Activated CD8-positive, alpha-beta memory T cell treated with anti-CD3 and anti-CD28 coated beads for 24 hours (primary cell): ENCODE data around the gene EGFL8.
A peak's percentile ranks its signal among the peaks of the same experiment; 100 is the strongest.
"Not testable (repeated sequence)": the region's sequence is repeated elsewhere in the genome, so short reads cannot be mapped to it uniquely, and the experiment has no call there.

Source experiments
- DNase-seq: peaks from one replicate; pipeline ENCODE4 v3.0.0-alpha.2; 2020

EGFL8 gene

DNA sequence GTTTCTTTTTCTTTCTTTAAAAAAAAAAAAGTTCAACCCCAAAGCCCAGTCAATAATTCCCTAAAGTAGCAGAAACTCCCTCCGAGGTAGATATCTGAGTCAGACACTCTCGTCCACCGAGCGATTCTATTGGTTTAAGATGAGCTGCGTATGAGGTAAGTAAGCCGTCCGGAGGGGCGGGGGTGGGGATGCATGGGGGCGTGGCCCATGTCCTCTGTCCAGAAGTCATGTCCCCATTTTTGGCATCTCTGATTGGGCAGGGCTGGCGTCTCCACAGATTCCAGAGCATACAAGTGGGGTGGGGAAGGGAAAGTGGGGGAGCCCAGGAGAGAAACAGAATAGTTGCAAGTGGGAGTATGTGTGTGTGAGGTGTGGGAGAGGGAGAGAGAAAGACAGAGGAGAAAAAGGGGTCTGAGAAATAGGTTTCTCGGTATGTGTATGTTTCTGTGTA lies 21.3 kb downstream of the EGFL8 start:
- peak; percentile 71 for DNase-seq

DNA sequence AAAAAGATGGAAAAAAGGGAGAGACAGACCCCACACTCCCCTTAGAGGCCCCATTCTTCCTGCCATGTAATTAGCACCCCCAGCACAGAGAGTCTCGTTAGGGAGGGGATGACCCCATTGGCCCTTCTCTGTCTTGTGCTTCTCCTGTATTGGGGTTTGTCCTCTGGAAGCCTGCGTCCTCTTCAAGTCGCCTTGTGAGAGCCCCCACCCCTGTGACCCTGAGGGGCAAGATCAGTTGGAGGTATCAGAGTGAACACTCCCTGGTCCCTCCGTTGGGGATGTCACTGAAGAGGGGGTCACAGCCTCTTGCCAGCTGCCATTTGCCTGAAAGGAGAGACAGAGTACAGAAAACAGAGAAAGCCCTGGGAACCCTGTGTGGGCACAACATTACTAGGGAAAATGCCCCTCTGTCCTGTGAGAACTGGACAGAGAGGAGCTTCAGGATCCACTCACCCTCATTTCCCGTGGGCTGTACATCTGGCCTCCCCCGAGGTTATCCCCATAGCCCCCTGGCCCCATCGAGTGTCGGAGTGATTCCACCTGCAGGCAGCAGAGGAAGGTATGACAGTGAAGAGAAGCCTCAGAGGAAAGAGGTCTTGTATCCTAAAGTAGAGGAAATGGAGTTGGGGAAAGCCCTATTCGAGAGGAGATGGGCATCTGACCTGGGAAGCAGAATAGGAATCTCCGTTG lies 21.9 kb downstream of the EGFL8 start:
- DNase-seq: not testable (repeated sequence)

DNA sequence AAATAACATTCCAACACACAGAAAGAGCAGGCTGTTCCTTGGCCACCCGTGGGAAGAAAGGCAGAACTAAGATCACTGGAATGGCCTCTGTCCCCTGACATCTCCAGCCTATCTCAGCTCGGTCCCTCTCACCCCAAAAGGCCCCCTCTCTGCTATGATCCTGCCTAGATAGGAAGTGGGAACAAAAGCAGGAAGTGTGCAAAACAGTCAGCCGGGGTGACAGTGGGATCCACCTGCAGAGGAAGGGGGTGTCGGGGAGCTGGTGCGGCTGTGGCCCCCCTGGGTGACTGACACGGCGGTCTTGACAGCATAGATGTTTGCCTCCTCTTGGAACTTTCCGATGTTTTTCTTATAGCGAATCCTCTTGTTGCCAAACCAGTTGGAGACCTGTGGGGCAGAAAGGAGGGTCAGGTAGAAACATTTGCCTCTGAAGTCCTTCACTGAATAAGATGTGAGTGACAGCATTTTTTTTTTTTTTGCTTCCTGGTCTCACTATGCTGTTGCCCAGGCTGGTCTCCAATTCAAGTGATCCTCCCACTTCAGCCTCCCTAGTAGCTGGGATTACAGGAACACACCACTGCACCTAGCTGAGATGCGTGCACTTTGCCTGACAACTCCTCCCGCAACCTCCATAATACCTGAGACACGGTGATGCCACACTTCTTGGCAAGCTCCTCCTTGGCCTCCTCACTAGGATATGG lies 22.8 kb downstream of the EGFL8 start:
- DNase-seq: no peak

DNA sequence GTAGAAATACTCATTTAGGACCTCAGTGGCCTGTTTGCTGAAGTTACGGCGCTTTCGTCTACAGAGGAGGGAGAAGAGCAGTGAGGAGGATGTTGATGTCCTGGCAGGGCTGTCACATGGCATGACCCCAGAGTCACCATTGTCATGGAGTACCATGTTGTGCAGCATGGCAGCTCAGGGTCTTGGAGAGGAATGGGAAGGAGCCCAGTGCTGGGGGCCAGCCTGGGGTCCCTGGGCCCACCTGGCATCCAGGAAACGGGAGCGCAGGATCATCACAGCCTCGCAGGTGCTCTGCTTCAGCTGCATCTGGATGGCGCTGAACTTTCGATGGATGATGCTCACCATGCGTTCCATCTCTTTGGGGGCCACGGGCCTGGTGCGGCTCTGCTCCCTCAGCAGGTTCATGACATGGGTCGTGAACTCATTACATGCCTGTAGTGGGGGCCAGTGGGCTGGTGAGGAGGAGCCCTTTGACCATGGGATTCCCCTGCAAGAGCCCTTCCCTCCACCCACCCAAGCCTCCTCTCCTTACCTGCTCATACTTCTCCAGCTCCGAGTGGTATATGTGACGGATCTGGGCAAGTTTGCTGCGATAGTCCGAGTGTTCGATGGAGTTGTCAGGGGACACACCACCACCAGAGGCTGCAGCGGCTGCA lies 23.5 kb downstream of the EGFL8 start:
- DNase-seq: not testable (repeated sequence)

GRCh38 chr6:32188381-32189068 lies 24.1 kb downstream of the EGFL8 start:
- no peak for DNase-seq

GRCh38 chr6:32189069-32189741 lies 24.8 kb downstream of the EGFL8 start:
- DNase-seq: no peak

DNA sequence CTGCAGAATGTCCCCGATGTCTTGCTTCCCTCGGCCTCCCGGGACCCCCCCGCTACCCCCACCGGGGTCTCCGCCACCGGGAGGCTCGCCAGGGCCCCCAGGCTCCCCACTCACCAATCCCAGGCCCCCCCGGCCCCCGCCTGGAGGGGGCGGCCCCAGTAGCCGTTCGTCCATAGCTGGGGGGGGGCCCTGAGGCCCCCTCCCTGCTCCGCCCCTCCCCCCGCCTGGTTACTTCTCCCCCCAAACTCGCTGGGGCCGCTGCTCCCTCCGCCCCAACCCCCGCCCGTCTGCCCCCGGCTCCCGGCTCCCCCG lies 25.3 kb downstream of the EGFL8 start:
- DNase-seq: no peak

- DNase-seq: peak; percentile 87
These were observed 25.9 kb downstream of the EGFL8 start, which contains the start of gene PBX2 for GRCh38 chr6:32190054-32190851. TSS of gene PBX2 (minus strand) at chr6:32190202. CDS start at chr6:32189915, 287 bp downstream.

- no peak for DNase-seq
These were observed 26.7 kb downstream of the EGFL8 start for GRCh38 chr6:32190911-32191677.

- peak; percentile 59 for DNase-seq
These were observed 27.6 kb downstream of the EGFL8 start for GRCh38 chr6:32191696-32192607.

- peak; percentile 75 for DNase-seq
These were observed 28.2 kb downstream of the EGFL8 start, which contains the start of gene GPSM3 for GRCh38 chr6:32192608-32193039. TSS of gene GPSM3 (minus strand) at chr6:32192643. CDS start at chr6:32192513, 130 bp downstream.

DNA sequence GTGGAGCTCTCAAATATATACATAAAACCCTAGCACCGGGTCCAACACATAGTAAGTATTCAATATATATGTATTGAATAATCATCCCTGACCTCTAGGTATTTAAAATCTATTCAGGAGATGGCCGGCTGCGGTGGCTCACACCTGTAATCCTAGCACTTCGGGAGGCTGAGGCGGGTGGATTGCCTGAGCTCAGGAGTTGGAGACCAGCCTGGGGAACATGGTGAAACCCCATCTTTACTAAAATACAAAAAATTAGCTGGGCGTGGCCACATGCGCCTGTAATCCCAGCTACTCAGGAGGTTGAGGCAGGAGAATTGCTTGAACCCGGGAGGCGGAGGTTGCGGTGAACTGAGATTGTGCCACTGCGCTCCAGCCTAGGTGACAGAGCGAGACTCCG lies 28.7 kb downstream of the EGFL8 start:
- DNase-seq: not testable (repeated sequence)

DNA sequence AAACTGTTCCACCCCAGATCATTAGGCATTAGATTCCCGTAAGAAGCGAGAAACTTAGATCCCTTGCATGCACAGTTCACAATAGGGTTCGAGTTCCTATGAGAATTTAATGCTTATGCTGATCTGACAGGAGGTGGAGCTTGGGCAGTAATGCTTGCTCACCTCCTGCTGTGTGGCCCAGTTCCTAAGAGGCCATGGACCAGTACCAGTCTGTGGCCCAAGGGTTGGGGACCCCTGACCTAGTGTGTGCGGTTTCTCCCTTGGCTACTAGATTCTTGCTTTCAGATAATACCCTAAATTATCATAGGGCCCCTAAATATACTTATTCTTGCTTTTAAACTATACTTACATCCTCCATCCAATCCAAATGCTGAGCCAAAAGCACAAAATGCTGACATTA lies 30.0 kb downstream of the EGFL8 start:
- DNase-seq: no peak

DNA sequence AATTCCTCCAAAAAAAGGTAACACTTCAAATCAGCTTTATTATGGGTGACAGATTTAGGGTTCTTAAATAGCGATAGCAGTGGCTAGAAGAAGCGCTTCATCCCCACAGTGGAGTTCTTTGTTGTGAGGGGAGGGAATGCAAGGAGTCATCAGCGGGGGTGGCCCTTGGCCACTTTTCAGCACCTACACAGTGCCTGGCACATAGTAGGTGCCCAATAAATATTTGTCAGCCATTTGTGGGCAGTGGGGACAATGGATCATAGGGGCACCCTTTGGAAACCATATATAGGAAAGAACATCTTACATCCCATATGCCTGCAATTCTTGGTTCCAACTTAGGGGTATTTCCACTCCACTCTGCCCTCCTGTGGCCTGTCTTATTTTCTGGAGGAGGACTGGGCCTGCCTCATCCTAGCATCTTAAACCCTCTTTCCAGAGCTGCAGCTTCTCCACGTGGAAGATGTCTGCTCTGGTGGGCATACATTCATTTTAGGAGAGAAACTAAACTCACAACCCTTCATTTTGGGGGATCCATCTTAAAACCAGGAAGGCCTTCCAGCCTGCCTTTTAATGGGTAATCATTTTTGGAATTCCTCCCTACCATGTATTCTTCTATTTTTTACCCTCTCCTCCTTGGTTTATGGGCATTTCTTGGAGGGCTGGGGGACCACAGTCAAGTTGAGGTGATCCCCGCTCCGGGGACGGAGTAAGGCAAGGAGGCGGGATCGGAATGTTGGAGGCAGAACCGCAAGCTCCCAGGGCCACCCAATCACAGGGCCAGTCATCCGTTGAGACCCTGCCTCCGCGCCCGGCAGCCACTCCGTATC lies 30.6 kb downstream of the EGFL8 start:
- peak; percentile 67 for DNase-seq

- peak; percentile 100 for DNase-seq
These were observed 31.2 kb downstream of the EGFL8 start for GRCh38 chr6:32195652-32195901.

GRCh38 chr6:32195902-32196681 lies 31.7 kb downstream of the EGFL8 start:
- DNase-seq: peak; percentile 89

- DNase-seq: no peak
These were observed 32.6 kb downstream of the EGFL8 start for GRCh38 chr6:32196682-32197616.
